OCI-LY3 (cell line): Measurements from ENCODE around the gene PPP1R9A.

ENCODE experiments used
- EZH2phosphoT487 ChIP-seq: fragments of 200-600 bp; shearing (Covaris generic); IDR thresholded peaks from 2 replicates; pipeline ENCODE4 v1.6.1; 2018; ENCODE audit warnings: antibody characterized with exemption, mixed run types, low read depth
- TF ChIP-seq, protein P1 (sequence below): fragments of 200-600, 300-600 bp; sonication (generic); IDR thresholded peaks from 2 replicates; pipeline ENCODE4 v1.5.1; 2014; ENCODE audit warnings: antibody characterized with exemption, low read length, low read depth

DNA sequence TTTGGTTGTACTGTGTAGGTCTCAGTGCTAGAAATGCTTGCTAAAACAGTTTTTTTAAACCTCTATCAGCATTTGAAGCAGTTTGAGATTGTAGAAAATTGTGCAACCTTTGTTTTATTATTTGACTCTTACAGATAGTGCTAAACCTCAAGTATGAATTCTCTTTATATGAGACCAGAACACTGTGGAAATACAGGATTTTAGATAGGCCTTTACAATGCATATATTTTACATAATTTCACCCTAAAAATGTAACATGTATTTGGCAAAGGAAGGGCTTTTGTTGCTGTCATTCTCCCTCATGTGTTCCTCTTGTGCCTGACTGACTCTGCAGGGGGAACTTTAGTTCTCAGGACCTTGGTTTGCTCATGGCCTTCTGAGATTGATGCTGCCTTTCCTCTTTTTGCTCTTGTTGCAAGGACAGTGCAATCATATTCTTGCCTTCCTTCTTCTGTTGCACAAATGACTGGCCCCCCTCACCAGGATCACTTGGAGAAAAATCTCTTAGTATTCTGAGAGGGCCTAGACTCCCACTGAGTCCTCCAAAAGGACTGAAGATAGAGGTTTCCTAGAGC, 188.7 kb downstream of the PPP1R9A start:
- TF ChIP-seq, protein P1, sequence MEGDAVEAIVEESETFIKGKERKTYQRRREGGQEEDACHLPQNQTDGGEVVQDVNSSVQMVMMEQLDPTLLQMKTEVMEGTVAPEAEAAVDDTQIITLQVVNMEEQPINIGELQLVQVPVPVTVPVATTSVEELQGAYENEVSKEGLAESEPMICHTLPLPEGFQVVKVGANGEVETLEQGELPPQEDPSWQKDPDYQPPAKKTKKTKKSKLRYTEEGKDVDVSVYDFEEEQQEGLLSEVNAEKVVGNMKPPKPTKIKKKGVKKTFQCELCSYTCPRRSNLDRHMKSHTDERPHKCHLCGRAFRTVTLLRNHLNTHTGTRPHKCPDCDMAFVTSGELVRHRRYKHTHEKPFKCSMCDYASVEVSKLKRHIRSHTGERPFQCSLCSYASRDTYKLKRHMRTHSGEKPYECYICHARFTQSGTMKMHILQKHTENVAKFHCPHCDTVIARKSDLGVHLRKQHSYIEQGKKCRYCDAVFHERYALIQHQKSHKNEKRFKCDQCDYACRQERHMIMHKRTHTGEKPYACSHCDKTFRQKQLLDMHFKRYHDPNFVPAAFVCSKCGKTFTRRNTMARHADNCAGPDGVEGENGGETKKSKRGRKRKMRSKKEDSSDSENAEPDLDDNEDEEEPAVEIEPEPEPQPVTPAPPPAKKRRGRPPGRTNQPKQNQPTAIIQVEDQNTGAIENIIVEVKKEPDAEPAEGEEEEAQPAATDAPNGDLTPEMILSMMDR, result no peak
- no peak for TF ChIP-seq EZH2phosphoT487
